Measurements from ENCODE around the gene HSPA1L.
"Not testable (repeated sequence)": the region's sequence is repeated elsewhere in the genome, so short reads cannot be mapped to it uniquely, and the experiment has no call there.

HSPA1L gene

GRCh38 chr6:31815025-31815838 is at the start of gene HSPA1L, which contains the start of gene HSPA1A:
Gene HSPA1L, minus strand, starts transcription at chr6:31815283. Its CDS starts 3,311 bp downstream, at chr6:31811972.
Gene HSPA1A, plus strand, starts transcription at chr6:31815543. Its CDS starts 214 bp downstream, at chr6:31815757.
- DNase-seq = peak; percentile 86 to 90

- DNase-seq = no peak
Measured at GRCh38 chr6:31864818-31865204, 49.7 kb upstream of the HSPA1L start.

GRCh38 chr6:31864123-31864562 is 49.1 kb upstream of the HSPA1L start:
- not testable (repeated sequence) for DNase-seq

- DNase-seq = peak; percentile 100
Measured at GRCh38 chr6:31862344-31863235, 47.5 kb upstream of the HSPA1L start, which contains the start of gene NEU1. Gene NEU1, minus strand, starts transcription at chr6:31862821. Its CDS starts 45 bp downstream, at chr6:31862776.

- DNase-seq = no peak
Measured at GRCh38 chr6:31861919-31862343, 46.8 kb upstream of the HSPA1L start.

- no peak for DNase-seq
Measured at GRCh38 chr6:31861150-31861549, 46.1 kb upstream of the HSPA1L start.

GRCh38 chr6:31860349-31860748 is 45.3 kb upstream of the HSPA1L start:
- no peak for DNase-seq

GRCh38 chr6:31859923-31860322 is 44.8 kb upstream of the HSPA1L start:
- no peak for DNase-seq

- DNase-seq = no peak
Measured at GRCh38 chr6:31858707-31859106, 43.6 kb upstream of the HSPA1L start.

- DNase-seq = not testable (repeated sequence)
Measured at GRCh38 chr6:31857774-31858173, 42.7 kb upstream of the HSPA1L start.

GRCh38 chr6:31851980-31852718 is 37.1 kb upstream of the HSPA1L start:
- not testable (repeated sequence) for DNase-seq

- DNase-seq = no peak
Measured at GRCh38 chr6:31851485-31851832, 36.4 kb upstream of the HSPA1L start.

- no peak for DNase-seq
Measured at GRCh38 chr6:31850765-31851484, 35.8 kb upstream of the HSPA1L start.

- DNase-seq = no peak
Measured at GRCh38 chr6:31847276-31847978, 32.3 kb upstream of the HSPA1L start.

GRCh38 chr6:31844507-31844906 is 29.4 kb upstream of the HSPA1L start:
- no peak for DNase-seq

- no peak for DNase-seq
Measured at GRCh38 chr6:31842053-31842452, 27.0 kb upstream of the HSPA1L start.

- DNase-seq = not testable (repeated sequence)
Measured at GRCh38 chr6:31839779-31840126, 24.7 kb upstream of the HSPA1L start.

GRCh38 chr6:31838968-31839367 is 23.9 kb upstream of the HSPA1L start:
- no peak for DNase-seq

- not testable (repeated sequence) for DNase-seq
Measured at GRCh38 chr6:31838114-31838553, 23.1 kb upstream of the HSPA1L start.

- DNase-seq = no peak
Measured at GRCh38 chr6:31837369-31838113, 22.5 kb upstream of the HSPA1L start.
